ENCODE measurements around the gene PPBP. TPM values are rescaled to one million over a fixed set of nuclear protein-coding genes. Genes with fewer than 3 reads are reported as not detected.
"Not testable (repeated sequence)": the region's sequence is repeated elsewhere in the genome, so short reads cannot be mapped to it uniquely, and the experiment has no call there.

PPBP gene
- total RNA-seq, 2 experiments from 2014 or later = not detected

- CTCF ChIA-PET = no interaction called here
- POLR2A ChIA-PET = no interaction called here
- Mint-ChIP-seq H3K27me3 (no peaks in the 10 kb centered on the region), H3K36me3 (ENCODE audit: low read depth) (no peaks in the 10 kb centered on the region), H3K9me3 (peaks cover 8% of the 10 kb centered on the region), H3K4me1 (ENCODE audit: low read depth) (no peaks in the 10 kb centered on the region), H3K4me3 (no peak overlapping the region), H3K27ac (no peak overlapping the region)
- no peak for ATAC-seq
- TF ChIP-seq, protein P1, sequence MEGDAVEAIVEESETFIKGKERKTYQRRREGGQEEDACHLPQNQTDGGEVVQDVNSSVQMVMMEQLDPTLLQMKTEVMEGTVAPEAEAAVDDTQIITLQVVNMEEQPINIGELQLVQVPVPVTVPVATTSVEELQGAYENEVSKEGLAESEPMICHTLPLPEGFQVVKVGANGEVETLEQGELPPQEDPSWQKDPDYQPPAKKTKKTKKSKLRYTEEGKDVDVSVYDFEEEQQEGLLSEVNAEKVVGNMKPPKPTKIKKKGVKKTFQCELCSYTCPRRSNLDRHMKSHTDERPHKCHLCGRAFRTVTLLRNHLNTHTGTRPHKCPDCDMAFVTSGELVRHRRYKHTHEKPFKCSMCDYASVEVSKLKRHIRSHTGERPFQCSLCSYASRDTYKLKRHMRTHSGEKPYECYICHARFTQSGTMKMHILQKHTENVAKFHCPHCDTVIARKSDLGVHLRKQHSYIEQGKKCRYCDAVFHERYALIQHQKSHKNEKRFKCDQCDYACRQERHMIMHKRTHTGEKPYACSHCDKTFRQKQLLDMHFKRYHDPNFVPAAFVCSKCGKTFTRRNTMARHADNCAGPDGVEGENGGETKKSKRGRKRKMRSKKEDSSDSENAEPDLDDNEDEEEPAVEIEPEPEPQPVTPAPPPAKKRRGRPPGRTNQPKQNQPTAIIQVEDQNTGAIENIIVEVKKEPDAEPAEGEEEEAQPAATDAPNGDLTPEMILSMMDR (IDR thresholded peaks at IDR 0.05) = no peak
- DNase-seq = no peak
- intact Hi-C loops (cut with micrococcal nuclease) = no loop called here
Observed at GRCh38 chr4:73952352-73952751, 35.6 kb downstream of the PPBP start.

GRCh38 chr4:73950376-73950920 lies 37.5 kb downstream of the PPBP start:
- DNase-seq; H3K27me3 Mint-ChIP-seq; H3K27ac Mint-ChIP-seq; H3K36me3 Mint-ChIP-seq (ENCODE audit: low read depth); H3K9me3 Mint-ChIP-seq; H3K4me3 Mint-ChIP-seq; CTCF ChIA-PET; ATAC-seq; POLR2A ChIA-PET; H3K4me1 Mint-ChIP-seq (ENCODE audit: low read depth); intact Hi-C loops (cut with micrococcal nuclease): not testable (repeated sequence)

- CTCF ChIA-PET = no interaction called here
- intact Hi-C loops (cut with micrococcal nuclease) = no loop called here
- no peaks in the 10 kb centered on the region for H3K4me1 Mint-ChIP-seq (ENCODE audit: low read depth)
- TF ChIP-seq, protein P1 (IDR thresholded peaks at IDR 0.05) = no peak
- DNase-seq (no peak), ATAC-seq (no peak)
- peaks cover 17% of the 10 kb centered on the region for H3K27me3 Mint-ChIP-seq
- H3K9me3 Mint-ChIP-seq = peaks cover 1% of the 10 kb centered on the region
- no peaks in the 10 kb centered on the region for H3K36me3 Mint-ChIP-seq (ENCODE audit: low read depth)
- H3K4me3 Mint-ChIP-seq = no peak overlapping the region
- POLR2A ChIA-PET = no interaction called here
- no peak overlapping the region for H3K27ac Mint-ChIP-seq
Observed at GRCh38 chr4:73948990-73949706, 38.8 kb downstream of the PPBP start.

DNA sequence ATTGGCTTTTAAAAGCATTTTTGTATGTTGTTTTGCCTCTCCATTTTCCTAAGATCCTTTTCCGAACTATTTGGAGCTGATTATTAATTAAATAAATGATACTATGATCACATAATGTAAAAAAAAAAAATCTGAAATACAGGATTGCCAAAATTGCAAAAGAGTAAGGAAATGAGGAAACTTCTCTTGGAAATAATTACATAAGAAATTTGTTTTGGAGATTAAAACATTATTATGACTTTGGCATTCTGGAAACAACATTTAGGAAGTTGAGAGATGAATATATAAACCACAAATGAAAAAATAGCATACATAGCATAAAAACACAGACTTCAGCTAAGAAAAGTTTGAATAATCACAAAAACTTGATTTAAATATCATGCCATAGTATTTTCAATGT lies 39.7 kb downstream of the PPBP start:
- Mint-ChIP-seq H3K27ac (no peak overlapping the region), H3K36me3 (ENCODE audit: low read depth) (no peaks in the 10 kb centered on the region), H3K27me3 (peaks cover 20% of the 10 kb centered on the region), H3K4me1 (ENCODE audit: low read depth) (no peaks in the 10 kb centered on the region), H3K9me3 (no peaks in the 10 kb centered on the region), H3K4me3 (no peak overlapping the region)
- no peak for DNase-seq
- TF ChIP-seq, protein P1 (IDR thresholded peaks at IDR 0.05) = no peak
- CTCF ChIA-PET = no interaction called here
- intact Hi-C loops (cut with micrococcal nuclease) = no loop called here
- POLR2A ChIA-PET = no interaction called here
- ATAC-seq = no peak

GRCh38 chr4:73947239-73947985 lies 40.6 kb downstream of the PPBP start:
- no peak overlapping the region for H3K4me3 Mint-ChIP-seq
- CTCF ChIA-PET = no interaction called here

More at GRCh38 chr4:73947239-73947985, 40.6 kb downstream of the PPBP start:
- TF ChIP-seq, protein P1 (IDR thresholded peaks at IDR 0.05) = no peak
- Mint-ChIP-seq H3K36me3 (ENCODE audit: low read depth) (no peaks in the 10 kb centered on the region), H3K4me1 (ENCODE audit: low read depth) (no peaks in the 10 kb centered on the region), H3K9me3 (no peaks in the 10 kb centered on the region), H3K27me3 (peaks cover 20% of the 10 kb centered on the region), H3K27ac (no peak overlapping the region)
- ATAC-seq (no peak), DNase-seq (no peak)
- intact Hi-C loops (cut with micrococcal nuclease) = no loop called here
- POLR2A ChIA-PET = no interaction called here
